GM18951 (cell line): Measurements from ENCODE around the gene GABPB2.

Experiments
- POLR2A ChIP-seq: IDR thresholded peaks from 4 replicates; pipeline ENCODE4 v1.6.1; 2011; ENCODE audit warnings: mild to moderate bottlenecking; ENCODE audit not compliant: insufficient read length, insufficient read depth; ENCODE audit errors: extremely low read depth
- in situ Hi-C: fragments of 300-500 bp; cut with MboI; formaldehyde crosslinking; loops from one replicate; pipeline ENCODE4 v1.12.0; 2022; ENCODE audit warnings: low sequenced_read_pairs, mixed read lengths, inconsistent platforms; ENCODE audit not compliant: unreplicated experiment

The GABPB2 gene

GRCh38 chr1:151069103-151069486 lies 1.5 kb upstream of the GABPB2 start:
- in situ Hi-C loops = no loop called here
- TF ChIP-seq POLR2A = no peak

- in situ Hi-C loops = no loop called here
- no peak for TF ChIP-seq POLR2A
Observed at GRCh38 chr1:151072224-151072623, 1.7 kb downstream of the GABPB2 start.

GRCh38 chr1:151085953-151086559 lies 15.5 kb downstream of the GABPB2 start:
- no peak for TF ChIP-seq POLR2A
- in situ Hi-C loops = no loop called here

- in situ Hi-C loops = loop anchor here (5.0 kb wide), 1 partner anchor 60 kb away; the partner anchor contains the start of gene TNFAIP8L2
Observed at GRCh38 chr1:151097426-151097825, 26.9 kb downstream of the GABPB2 start.

GRCh38 chr1:151098126-151098525 lies 27.6 kb downstream of the GABPB2 start:
- in situ Hi-C loops = loop anchor here (5.0 kb wide), 1 partner anchor 59 kb away; the partner anchor contains the start of gene TNFAIP8L2
- no peak for TF ChIP-seq POLR2A

- no peak for TF ChIP-seq POLR2A
- in situ Hi-C loops = no loop called here
Observed at GRCh38 chr1:151104630-151105029, 34.1 kb downstream of the GABPB2 start.

GRCh38 chr1:151106894-151107293 lies 36.3 kb downstream of the GABPB2 start:
- in situ Hi-C loops = no loop called here
- no peak for TF ChIP-seq POLR2A

GRCh38 chr1:151108331-151108730 lies 37.8 kb downstream of the GABPB2 start:
- in situ Hi-C loops = no loop called here
- TF ChIP-seq POLR2A = no peak

GRCh38 chr1:151113877-151114276 lies 43.3 kb downstream of the GABPB2 start:
- no peak for TF ChIP-seq POLR2A
- in situ Hi-C loops = no loop called here

GRCh38 chr1:151124763-151125403 lies 54.3 kb downstream of the GABPB2 start:
- in situ Hi-C loops = no loop called here
- no peak for TF ChIP-seq POLR2A

GRCh38 chr1:151128800-151129199 lies 58.2 kb downstream of the GABPB2 start:
- in situ Hi-C loops = no loop called here
- TF ChIP-seq POLR2A = no peak

GRCh38 chr1:151130987-151131586 lies 60.5 kb downstream of the GABPB2 start:
- peak; percentile 46 for TF ChIP-seq POLR2A
- in situ Hi-C loops = no loop called here

- in situ Hi-C loops = no loop called here
- TF ChIP-seq POLR2A = no peak
Observed at GRCh38 chr1:151131701-151132334, 61.3 kb downstream of the GABPB2 start.
